HG03354 (cell line): Measurements from ENCODE around the gene INTS6.
A peak's percentile ranks its signal among the peaks of the same experiment; 100 is the strongest.

ENCODE experiments used
- ATAC-seq: cut with Tn5 transposase; IDR thresholded peaks from one replicate; pipeline ENCODE4 v1.9.1; 2021; ENCODE audit warnings: mild to moderate bottlenecking; ENCODE audit not compliant: unreplicated experiment, poor library complexity, severe bottlenecking

INTS6 gene

GRCh38 chr13:51325837-51326236 lies 127.0 kb downstream of the INTS6 start:
- no peak for ATAC-seq

GRCh38 chr13:51324714-51325420 lies 128.0 kb downstream of the INTS6 start:
- ATAC-seq, result peak; percentile 57

- ATAC-seq, result no peak
These were observed 128.9 kb downstream of the INTS6 start for GRCh38 chr13:51323824-51324511.

- ATAC-seq, result no peak
These were observed 130.0 kb downstream of the INTS6 start for GRCh38 chr13:51322826-51323225.

- ATAC-seq, result no peak
These were observed 131.0 kb downstream of the INTS6 start for GRCh38 chr13:51321836-51322235.

- no peak for ATAC-seq
These were observed 134.0 kb downstream of the INTS6 start for GRCh38 chr13:51318876-51319275.

GRCh38 chr13:51318015-51318414 lies 134.8 kb downstream of the INTS6 start:
- ATAC-seq, result no peak

- ATAC-seq, result no peak
These were observed 135.6 kb downstream of the INTS6 start for GRCh38 chr13:51317262-51317661.

- ATAC-seq, result no peak
These were observed 139.2 kb downstream of the INTS6 start for GRCh38 chr13:51313619-51314018.

- no peak for ATAC-seq
These were observed 140.8 kb downstream of the INTS6 start for GRCh38 chr13:51311957-51312520.
